ENCODE measurements around the gene DNAJC15. TPM values are rescaled to one million over a fixed set of nuclear protein-coding genes. Genes with fewer than 3 reads are reported as not detected.

Gene DNAJC15
- total RNA-seq (0.88 and 1.0 TPM in 2 replicates), polyA plus RNA-seq (3.9 and 5.2 TPM in 2 replicates)

- H3K27ac ChIP-seq: no peak within 1 kb of the TSS
- no peaks in the 10 kb centered on the region for H3K27me3 ChIP-seq
- H3K36me3 ChIP-seq: no peaks in the 10 kb centered on the region
- H3K4me1 ChIP-seq (ENCODE audit: low read depth): no peaks in the 10 kb centered on the region
- H3K9me3 ChIP-seq (ENCODE audit: low read depth): no peaks in the 10 kb centered on the region
- peak in 1 of 2 donors; percentile 86 for DNase-seq (ENCODE audit: low read depth in 1 of 2, low spot score in 1 of 2)
- H3K4me3 ChIP-seq: no peak within 1 kb of the TSS
- TF ChIP-seq CTCF (IDR thresholded peaks at IDR 0.05; ENCODE audit: low read depth, low read length): peak; percentile 3
Measured at GRCh38 chr13:43023289-43023963, at the start of gene DNAJC15. Gene DNAJC15 (plus strand): TSS chr13:43023586. CDS start chr13:43023627, 41 bp downstream.

- Histone ChIP-seq H3K27ac (no peak overlapping the region), H3K4me1 (ENCODE audit: low read depth) (peaks cover 11% of the 10 kb centered on the region), H3K4me3 (no peak overlapping the region), H3K27me3 (no peaks in the 10 kb centered on the region), H3K9me3 (ENCODE audit: low read depth) (no peaks in the 10 kb centered on the region), H3K36me3 (no peaks in the 10 kb centered on the region)
- DNase-seq (ENCODE audit: low read depth in 1 of 2, low spot score in 1 of 2): no peak
- no peak for TF ChIP-seq CTCF (IDR thresholded peaks at IDR 0.05; ENCODE audit: low read depth, low read length)
Measured at GRCh38 chr13:42976066-42976465, 47.3 kb upstream of the DNAJC15 start.

GRCh38 chr13:42977219-42977659, 46.1 kb upstream of the DNAJC15 start:
- Histone ChIP-seq H3K4me1 (ENCODE audit: low read depth) (peaks cover 10% of the 10 kb centered on the region), H3K4me3 (no peak overlapping the region), H3K27ac (no peak overlapping the region), H3K9me3 (ENCODE audit: low read depth) (no peaks in the 10 kb centered on the region), H3K36me3 (no peaks in the 10 kb centered on the region), H3K27me3 (no peaks in the 10 kb centered on the region)
- DNase-seq (ENCODE audit: low read depth in 1 of 2, low spot score in 1 of 2): no peak
- TF ChIP-seq CTCF (IDR thresholded peaks at IDR 0.05; ENCODE audit: low read depth, low read length): no peak

GRCh38 chr13:42981317-42981716, 42.1 kb upstream of the DNAJC15 start:
- Histone ChIP-seq H3K27ac (no peak overlapping the region), H3K4me3 (no peak overlapping the region), H3K27me3 (no peaks in the 10 kb centered on the region), H3K9me3 (ENCODE audit: low read depth) (no peaks in the 10 kb centered on the region), H3K36me3 (no peaks in the 10 kb centered on the region), H3K4me1 (ENCODE audit: low read depth) (no peaks in the 10 kb centered on the region)
- peak in 1 of 2 donors; percentile 67 for DNase-seq (ENCODE audit: low read depth in 1 of 2, low spot score in 1 of 2)
- no peak for TF ChIP-seq CTCF (IDR thresholded peaks at IDR 0.05; ENCODE audit: low read depth, low read length)

- H3K9me3 ChIP-seq (ENCODE audit: low read depth): no peaks in the 10 kb centered on the region
- no peaks in the 10 kb centered on the region for H3K36me3 ChIP-seq
- TF ChIP-seq CTCF (IDR thresholded peaks at IDR 0.05; ENCODE audit: low read depth, low read length): no peak
- no peak overlapping the region for H3K4me3 ChIP-seq
- no peak for DNase-seq (ENCODE audit: low read depth in 1 of 2, low spot score in 1 of 2)
- H3K4me1 ChIP-seq (ENCODE audit: low read depth): no peaks in the 10 kb centered on the region
- no peaks in the 10 kb centered on the region for H3K27me3 ChIP-seq
- H3K27ac ChIP-seq: peak overlapping the region; percentile 20
Measured at GRCh38 chr13:42981853-42982252, 41.5 kb upstream of the DNAJC15 start.

Measured in cardiac muscle cell (in vitro differentiated cells and primary cell).